COR-L47 (cell line): Measurements from ENCODE around the gene DEPDC5.

Experiments used
- DNase-seq: peaks from one replicate; lab custom pipeline; 2025; lab: John Stamatoyannopoulos, UW

DEPDC5 gene

GRCh38 chr22:31926969-31927368 lies 173.2 kb downstream of the DEPDC5 start:
- DNase-seq = peak; percentile 10

- no peak for DNase-seq
Observed at GRCh38 chr22:31927562-31927961, 173.7 kb downstream of the DEPDC5 start.

- no peak for DNase-seq
Observed at GRCh38 chr22:31929167-31929930, 175.5 kb downstream of the DEPDC5 start.

GRCh38 chr22:31932863-31933262 lies 179.0 kb downstream of the DEPDC5 start:
- DNase-seq = no peak

- no peak for DNase-seq
Observed at GRCh38 chr22:31933406-31933805, 179.6 kb downstream of the DEPDC5 start.

- DNase-seq = no peak
Observed at GRCh38 chr22:31933816-31934482, 180.1 kb downstream of the DEPDC5 start.

GRCh38 chr22:31935961-31936635 lies 182.3 kb downstream of the DEPDC5 start:
- DNase-seq = no peak

- no peak for DNase-seq
Observed at GRCh38 chr22:31937341-31937740, 183.5 kb downstream of the DEPDC5 start.

GRCh38 chr22:31938296-31938695 lies 184.5 kb downstream of the DEPDC5 start:
- no peak for DNase-seq

GRCh38 chr22:31940506-31940905 lies 186.7 kb downstream of the DEPDC5 start:
- DNase-seq = no peak

GRCh38 chr22:31942091-31942490 lies 188.3 kb downstream of the DEPDC5 start:
- no peak for DNase-seq

GRCh38 chr22:31943206-31943977 lies 189.6 kb downstream of the DEPDC5 start:
- no peak for DNase-seq

GRCh38 chr22:31943978-31944699 lies 190.3 kb downstream of the DEPDC5 start, which contains the start of gene YWHAH:
TSS of gene YWHAH (plus strand) at chr22:31944535. CDS start at chr22:31944734, 199 bp downstream.
- DNase-seq = peak; percentile 94

GRCh38 chr22:31944700-31945442 lies 191.1 kb downstream of the DEPDC5 start:
- DNase-seq = peak; percentile 41

- DNase-seq = no peak
Observed at GRCh38 chr22:31945443-31945855, 191.6 kb downstream of the DEPDC5 start.

- no peak for DNase-seq
Observed at GRCh38 chr22:31945971-31946680, 192.3 kb downstream of the DEPDC5 start.

- peak; percentile 30 for DNase-seq
Observed at GRCh38 chr22:31947296-31947695, 193.5 kb downstream of the DEPDC5 start.

- no peak for DNase-seq
Observed at GRCh38 chr22:31948002-31948401, 194.2 kb downstream of the DEPDC5 start.

- DNase-seq = no peak
Observed at GRCh38 chr22:31950226-31950625, 196.4 kb downstream of the DEPDC5 start.
